COR-L47 (cell line): ENCODE data around the gene SELENOM.
"Not testable (repeated sequence)": the region's sequence is repeated elsewhere in the genome, so short reads cannot be mapped to it uniquely, and the experiment has no call there.

Experiments
- DNase-seq: peaks from one replicate; lab custom pipeline; 2025; lab: John Stamatoyannopoulos, UW

The SELENOM gene

GRCh38 chr22:31130873-31131272 is 23.5 kb upstream of the SELENOM start:
- DNase-seq, result no peak

DNA sequence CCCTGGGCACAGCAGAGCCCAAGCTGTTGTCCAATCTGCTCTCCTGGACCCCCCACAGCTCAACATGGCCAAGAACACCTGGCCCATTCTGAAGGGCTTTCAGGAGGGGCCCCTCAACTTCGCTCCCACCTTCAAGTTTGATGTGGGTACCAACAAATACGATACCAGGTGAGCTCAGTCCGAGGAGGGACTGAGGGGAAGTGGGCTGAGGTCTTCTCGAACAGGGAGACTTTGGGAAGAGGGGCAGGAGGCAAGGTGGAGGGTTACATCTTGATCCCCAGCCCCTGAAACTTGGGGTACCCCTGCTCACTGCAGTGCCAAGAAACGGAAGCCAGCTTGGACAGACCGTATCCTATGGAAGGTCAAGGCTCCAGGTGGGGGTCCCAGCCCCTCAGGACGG is 20.8 kb upstream of the SELENOM start:
- DNase-seq, result no peak

DNA sequence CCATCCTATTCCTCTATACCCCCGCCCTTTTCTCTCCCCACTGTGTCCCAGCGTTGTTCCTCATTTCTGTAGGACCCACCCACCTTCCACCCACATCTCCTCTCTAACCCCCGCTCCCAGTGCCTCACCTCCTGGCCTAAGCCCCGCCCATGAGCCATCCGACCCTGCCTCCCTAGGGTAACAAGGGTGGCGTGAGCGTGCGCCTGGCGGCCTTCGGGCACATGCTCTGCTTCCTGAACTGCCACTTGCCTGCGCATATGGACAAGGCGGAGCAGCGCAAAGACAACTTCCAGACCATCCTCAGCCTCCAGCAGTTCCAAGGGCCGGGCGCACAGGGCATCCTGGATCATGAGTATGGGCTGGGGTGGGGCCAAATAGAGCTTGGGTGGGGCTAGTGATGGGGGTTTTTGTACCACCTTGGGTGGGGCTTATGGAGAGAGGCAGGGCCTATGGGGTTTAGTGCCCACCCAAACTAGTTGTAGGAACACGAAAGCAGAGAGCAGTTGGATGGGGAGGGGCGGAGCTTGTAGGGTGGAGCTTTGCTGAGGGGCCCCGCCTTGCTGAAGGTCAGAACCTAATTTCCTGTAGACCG is 19.9 kb upstream of the SELENOM start:
- DNase-seq, result no peak

DNA sequence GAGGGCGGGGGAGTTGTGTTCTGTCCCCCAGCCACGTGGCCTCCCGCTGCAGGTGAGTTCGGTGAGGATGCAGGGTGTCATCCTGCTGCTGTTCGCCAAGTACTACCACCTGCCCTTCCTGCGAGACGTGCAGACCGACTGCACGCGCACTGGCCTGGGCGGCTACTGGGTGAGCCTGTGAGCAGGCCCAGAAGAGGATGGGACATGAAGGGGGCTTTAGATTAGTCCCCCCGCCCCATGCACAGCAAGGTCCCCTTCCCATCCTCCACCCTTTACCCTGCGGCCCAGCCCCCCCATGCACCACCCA is 19.5 kb upstream of the SELENOM start:
- no peak for DNase-seq

GRCh38 chr22:31126128-31126868 is 18.9 kb upstream of the SELENOM start:
- DNase-seq, result no peak

DNA sequence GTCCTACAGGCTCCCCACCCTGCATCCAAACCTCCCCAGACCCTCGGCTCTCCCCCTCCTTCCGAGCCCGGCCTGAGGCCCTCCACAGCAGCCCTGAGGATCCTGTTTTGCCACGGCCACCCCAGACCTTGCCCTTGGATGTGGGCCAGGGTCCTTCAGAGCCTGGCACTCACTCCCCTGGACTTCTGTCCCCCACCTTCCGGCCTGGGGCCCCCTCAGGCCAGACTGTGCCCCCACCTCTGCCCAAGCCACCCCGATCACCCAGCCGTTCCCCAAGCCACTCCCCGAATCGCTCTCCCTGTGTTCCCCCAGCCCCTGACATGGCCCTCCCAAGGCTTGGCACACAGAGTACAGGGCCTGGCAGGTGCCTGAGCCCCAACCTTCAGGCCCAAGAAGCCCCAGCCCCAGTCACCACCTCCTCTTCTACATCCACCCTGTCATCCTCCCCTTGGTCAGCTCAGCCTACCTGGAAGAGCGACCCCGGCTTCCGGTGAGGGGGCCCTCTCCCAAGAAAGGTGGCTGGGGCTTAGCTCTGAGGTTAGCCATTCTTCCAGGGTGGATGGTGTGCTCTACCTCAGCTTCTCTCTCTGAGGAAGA is 18.3 kb upstream of the SELENOM start:
- no peak for DNase-seq

GRCh38 chr22:31124811-31125465 is 17.6 kb upstream of the SELENOM start:
- no peak for DNase-seq

DNA sequence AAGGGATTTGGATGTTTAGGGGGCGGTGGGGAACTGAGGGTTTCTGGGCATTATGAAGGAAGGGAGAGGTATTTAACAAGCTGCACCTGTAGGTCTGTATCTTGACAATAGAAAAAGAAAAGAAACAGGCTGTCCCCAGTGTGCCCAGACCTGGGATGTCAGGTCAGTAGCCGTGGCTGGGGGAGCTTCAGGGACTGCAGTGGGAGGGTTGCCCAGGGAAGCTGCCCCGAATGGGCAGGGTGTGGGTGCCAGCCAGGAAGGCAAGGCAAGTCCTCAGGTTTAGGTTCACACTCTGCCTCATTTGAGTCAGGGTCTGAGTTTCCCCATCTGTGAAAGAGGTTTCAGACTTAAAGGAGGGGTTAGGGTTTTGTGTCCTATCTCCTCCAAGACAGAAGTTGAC is 16.9 kb upstream of the SELENOM start:
- no peak for DNase-seq

DNA sequence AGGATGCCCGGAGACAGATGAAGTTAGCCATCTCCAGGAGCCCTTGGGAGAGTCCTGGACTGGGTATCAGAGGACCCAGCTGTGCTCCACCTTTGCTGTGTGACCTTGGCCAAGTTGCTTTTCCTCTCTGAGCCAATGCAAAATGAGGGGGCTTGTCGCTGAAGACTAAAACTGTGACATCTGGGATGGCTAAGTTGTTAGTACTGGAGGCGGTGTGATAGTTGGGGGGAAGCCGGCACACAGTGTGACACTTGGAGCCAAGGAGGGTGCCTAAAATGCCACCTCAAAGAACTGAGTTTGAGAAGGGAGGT is 15.9 kb upstream of the SELENOM start:
- DNase-seq, result no peak

DNA sequence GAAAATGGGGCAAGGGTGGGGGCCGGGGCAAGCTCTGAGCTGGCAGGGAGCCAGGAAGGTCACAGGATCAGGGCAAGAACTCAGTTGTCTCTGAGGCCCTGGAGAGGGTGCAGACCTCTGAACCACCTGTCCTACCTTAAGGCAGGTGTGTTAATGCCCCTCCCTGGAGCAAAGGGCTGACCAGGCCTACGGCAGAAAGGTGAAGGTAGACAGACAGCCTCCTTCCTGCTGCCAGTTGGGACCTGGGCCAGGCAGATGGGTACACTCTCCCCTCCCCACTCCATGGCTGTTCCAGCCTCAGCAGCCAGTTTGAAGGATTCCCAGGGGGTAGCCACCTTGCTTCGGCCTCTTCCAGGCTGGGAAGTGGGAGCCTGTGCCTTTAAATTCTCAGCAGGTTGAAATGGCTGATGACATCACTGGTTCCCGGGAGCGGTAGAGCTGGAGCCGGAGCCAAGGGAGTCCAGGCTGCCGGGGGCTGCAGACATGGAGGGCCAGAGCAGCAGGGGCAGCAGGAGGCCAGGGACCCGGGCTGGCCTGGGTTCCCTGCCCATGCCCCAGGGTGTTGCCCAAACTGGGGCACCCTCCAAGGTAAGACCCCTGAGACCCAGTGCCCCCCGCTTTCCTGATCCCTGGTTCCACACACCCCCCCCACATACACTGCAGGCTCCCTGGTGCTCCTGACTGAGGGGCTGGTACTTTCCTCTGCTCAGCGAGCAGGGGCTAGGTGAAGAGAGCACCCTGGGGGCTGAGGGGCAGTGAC is 15.3 kb upstream of the SELENOM start, which contains the start of gene INPP5J:
TSS of gene INPP5J (plus strand) at position 435 of the 760 bp plus-strand sequence. CDS start at position 484, 49 bp downstream.
- peak; percentile 75 for DNase-seq

DNA sequence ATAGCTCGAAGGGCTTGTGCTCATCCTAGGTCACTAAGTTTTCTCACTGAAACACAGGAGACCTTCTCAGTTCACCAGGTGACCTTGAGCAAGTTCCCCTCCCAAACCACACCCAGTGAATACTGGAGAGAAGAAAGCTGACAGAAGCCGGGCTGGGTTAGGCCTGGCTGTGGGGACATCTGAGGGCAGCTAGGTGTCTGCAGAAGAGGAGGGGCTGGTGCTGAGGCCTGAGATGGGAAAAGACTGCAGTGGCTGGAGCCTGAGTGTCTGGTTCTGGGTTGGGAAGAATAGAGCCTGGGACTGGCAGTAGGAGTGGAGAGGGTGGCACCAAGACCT is 14.8 kb upstream of the SELENOM start:
- no peak for DNase-seq

DNA sequence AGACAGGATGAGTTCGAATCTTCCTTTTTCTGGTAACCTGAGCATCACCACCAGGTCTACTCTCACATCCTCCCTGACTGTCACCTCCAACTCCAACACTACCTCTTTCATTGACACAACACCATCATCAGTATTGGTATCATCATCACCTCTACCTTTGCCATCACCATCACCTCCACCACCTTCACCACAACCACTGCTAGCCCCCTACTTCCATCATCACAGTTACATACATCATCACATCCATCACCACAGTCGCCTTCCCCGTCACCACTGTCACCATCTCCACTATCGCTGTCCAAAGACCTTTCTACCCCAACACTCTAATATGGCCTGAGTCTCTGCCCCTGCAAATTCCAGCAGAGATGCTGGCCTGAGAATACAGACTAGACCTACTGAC is 14.0 kb upstream of the SELENOM start:
- DNase-seq, result no peak

GRCh38 chr22:31120642-31121041 is 13.3 kb upstream of the SELENOM start:
- no peak for DNase-seq

- no peak for DNase-seq
Measured at GRCh38 chr22:31120230-31120629, 12.9 kb upstream of the SELENOM start.

- no peak for DNase-seq
Measured at GRCh38 chr22:31119026-31119717, 11.8 kb upstream of the SELENOM start.

GRCh38 chr22:31118046-31118820 is 10.9 kb upstream of the SELENOM start:
- DNase-seq, result no peak

DNA sequence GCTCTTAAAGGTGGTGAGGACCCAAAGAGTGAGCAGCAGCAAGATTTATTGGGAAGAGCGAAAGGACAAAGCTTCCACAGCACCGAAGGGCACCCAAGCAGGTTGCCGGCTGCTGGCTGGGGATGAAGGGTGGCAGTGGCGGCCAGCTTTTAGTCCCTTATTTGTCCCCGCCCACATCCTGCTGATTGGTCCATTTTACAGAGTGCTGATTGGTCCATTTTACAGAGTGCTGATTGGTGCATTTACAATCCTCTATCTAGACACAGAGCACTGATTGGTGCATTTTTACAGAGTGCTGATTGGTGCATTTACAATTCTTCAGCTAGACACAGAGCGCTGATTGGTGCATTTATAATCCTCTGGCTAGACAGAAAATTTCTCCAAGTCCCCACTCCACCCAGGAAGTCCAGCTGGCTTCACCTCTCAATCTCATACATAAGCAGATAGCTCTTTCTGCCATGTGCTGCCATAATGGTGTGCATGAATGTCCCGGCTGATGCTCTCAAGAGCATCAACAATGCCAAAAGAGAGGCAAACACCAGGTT is 5.3 kb upstream of the SELENOM start:
- not testable (repeated sequence) for DNase-seq

GRCh38 chr22:31107894-31108218 is 488 bp upstream of the SELENOM start:
- no peak for DNase-seq

- DNase-seq, result no peak
Measured at GRCh38 chr22:31106731-31107177, 614 bp downstream of the SELENOM start.

GRCh38 chr22:31106001-31106571 is 1.3 kb downstream of the SELENOM start:
- no peak for DNase-seq
